ENCODE data around the gene CD8A.
"Not testable (repeated sequence)": the region's sequence is repeated elsewhere in the genome, so short reads cannot be mapped to it uniquely, and the experiment has no call there.

GRCh38 chr2:86837714-86838113 is 47.0 kb upstream of the CD8A start:
- TF ChIP-seq CTCF (IDR thresholded peaks at IDR 0.05; ENCODE audit: low read depth, low read length); POLR2A (IDR thresholded peaks at IDR 0.05; ENCODE audit: extremely low read depth, insufficient read length): not testable (repeated sequence)

All from NB4 (cell line).